ENCODE data around the gene RAG1.

Gene RAG1

DNA sequence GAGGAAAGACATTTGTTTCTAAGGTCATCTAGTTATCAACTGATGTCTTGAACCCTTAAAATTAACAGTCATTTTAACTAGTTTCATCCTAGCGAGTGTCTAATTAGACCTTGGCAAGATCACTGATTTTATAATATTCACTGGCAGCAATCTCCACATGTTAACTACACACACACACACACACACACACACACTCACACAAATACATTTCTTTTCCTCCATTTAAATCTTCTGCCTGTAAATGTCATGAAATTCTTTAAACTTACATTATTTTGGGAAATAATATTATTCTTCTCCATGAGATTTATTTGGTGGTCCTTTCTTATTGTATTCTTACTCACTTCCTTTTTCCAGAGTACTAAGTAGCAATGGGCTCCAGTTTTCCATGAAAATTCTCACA, 23.6 kb downstream of the RAG1 start:
- no peak for DNase-seq

DNA sequence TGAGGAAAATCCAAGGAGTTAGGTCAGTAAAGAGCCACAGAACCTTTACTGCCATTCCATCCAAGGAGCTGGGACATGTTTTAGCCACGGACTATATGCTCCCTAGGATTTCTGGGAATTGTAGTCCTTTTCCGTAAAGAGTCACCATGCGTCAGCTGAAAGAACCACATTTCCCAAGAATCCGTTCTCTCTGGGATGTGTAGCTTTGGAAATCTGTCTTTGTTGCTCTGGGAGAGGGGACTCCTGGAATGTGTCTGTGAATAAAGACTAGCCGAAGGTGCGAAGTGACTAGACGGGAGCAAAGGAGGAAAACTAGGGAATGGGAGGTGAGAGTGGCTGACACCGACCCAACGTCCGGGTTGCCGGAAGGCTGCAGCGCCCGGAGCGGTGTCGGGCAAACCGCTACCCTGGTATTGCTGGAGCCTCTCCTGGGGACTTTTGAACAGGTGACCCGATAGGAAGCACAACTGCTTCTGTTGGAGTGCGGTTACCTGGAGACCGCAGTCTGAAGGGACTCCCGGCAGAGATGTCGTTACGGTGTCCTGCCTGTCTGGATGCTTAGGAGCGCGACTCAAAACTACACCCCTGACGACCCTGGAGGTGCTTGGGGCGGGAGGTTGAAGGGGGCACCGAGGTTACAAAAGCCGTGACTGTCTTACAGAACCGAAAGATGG, 26.6 kb downstream of the RAG1 start, which contains the start of gene IFTAP:
TSS of gene IFTAP (plus strand) at position 187 of the 674 bp plus-strand sequence. CDS start 15,602 bp downstream, outside the sequence.
- DNase-seq: peak; percentile 88

DNA sequence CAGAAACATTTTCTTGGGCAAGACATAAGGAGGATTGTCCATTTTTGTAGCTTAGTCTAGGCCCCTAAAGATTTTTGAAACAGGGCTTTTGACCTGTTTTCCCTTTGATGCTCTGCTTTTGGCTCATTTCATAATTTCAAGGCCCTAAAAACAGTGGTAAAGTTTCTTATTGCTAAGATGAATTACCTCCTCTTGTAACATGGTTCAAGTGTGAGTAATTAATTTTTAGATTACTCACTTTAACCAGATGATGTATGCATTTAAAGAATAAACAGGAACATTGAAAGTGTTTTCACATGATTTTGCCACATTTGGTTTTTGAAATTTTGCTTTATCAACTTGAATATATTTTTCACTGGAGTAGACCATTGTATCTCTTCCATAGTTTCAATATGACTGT, 29.1 kb downstream of the RAG1 start:
- no peak for DNase-seq

DNA sequence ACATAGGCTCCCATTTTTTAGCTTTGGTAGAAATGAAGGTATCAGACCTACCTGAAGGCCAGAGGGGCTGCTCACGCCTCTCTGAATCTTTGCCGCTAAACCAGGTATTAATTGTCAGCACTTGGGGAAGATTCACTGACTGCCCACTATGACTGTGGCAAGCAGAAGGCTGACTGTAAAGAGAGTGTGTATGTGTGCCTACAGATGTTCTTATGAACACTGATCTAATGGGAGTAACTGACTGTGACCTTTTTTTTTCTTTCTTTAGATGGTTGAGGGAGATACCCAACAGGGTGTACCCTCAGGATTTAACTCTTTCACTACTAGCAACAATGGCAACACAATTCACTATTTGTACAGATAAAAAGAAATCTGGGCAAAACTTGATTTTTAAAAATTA, 30.2 kb downstream of the RAG1 start, which contains the start of gene RAG2:
TSS of gene RAG2 (minus strand) at position 186 of the 400 bp plus-strand sequence. CDS start 4,068 bp downstream, outside the sequence.
- no peak for DNase-seq

DNA sequence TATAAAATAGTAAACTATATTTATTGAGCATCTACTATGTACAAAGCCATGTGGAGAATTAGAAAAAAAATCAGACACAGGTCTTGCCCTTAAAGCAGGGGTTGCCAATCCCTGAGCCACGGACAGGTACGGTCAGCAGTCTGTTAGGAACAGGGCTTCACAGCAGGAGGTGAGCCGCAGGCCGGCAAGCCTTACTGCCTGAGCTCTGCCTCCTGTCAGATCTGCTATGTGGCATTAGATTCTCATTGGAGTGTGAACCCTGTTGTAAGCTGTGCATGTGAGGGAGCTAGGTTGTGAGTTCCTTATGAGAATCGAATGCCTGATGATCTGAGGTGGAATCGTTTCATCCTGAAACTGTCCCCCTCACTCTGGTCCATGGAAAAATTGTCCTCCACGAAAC, 32.4 kb downstream of the RAG1 start:
- DNase-seq: no peak

DNA sequence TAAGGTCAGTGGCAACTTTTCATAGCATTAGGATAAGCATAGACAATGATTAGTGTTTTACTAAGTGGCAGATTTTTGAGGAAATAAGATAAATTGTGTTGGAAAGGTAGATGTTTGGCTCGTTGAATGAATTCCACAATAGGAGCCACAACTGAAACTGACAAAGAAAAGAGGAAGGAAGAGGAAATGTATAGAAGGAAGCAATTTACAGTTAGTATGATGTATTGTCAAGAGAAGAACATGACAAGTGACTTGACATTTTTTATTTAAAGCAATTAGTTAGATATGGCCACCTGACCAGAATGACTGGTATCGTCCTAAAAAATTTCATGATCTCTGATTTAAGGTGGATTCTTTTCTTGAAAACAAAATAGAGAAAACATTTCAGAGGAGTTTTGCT, 33.3 kb downstream of the RAG1 start:
- DNase-seq: no peak

DNA sequence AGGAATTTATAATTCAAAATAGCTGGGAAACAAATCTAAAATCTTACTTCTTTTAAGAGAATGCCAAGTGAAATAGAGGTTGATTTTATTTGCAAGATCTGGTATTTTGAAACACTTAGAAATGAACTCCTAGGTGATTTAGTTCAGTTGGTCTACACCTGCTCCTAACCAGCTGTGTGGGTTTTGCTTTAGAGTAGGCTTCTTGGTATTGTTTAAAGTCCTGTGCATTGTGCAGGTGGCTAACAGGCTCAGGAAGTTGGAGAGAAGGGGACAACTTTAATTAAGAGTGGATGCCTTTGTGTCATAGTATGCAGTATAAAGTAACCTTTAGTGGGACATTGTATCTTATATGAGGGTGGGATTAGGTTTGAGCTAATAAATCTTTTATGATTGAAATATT, 34.3 kb downstream of the RAG1 start:
- no peak for DNase-seq

DNA sequence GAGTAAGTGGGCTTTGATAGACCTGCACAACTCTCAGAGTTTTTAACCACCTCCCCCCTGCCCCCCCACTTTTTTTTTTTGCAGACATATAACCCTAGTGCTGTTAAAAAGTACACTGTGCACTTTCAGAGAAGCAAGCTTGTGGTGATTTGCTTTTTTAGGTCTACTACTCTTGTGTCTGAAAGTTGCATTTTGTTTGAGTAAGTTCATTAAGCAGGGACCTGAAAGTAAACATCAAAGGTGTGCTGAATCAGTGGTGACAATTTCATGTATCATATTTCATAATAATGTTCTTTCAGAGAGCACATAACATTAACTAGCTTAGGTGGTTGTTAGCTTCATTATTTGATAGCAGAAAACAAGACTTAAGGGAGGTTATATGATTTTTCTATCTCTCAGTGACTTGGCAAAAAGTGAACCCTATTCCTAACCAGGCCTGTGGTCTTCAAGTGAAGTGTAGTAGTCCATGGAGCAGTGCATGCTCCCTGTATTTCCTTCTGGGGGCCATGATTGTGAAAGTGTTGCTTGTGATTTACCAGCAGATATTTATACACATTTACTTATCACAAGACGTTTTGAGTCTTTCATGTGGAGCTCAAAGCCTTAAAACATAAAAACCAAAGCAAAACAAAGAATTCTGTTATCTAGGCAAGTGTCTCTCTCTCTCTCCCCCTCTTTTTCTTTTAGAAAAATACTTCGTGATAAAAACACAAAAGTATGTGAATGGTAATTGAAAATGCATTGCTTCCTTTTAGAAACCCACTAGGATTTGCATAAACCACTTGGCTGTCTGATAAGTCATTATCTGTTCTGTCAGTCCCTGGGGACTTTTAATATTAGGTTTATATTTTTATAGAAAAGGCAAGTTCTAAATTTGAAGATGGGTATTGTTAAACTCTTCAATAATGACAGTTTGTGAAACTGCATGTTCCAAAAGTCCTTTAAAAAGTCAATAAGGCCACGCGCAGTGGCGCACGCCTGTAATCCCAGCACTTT, 37.7 kb downstream of the RAG1 start:
- no peak for DNase-seq

DNA sequence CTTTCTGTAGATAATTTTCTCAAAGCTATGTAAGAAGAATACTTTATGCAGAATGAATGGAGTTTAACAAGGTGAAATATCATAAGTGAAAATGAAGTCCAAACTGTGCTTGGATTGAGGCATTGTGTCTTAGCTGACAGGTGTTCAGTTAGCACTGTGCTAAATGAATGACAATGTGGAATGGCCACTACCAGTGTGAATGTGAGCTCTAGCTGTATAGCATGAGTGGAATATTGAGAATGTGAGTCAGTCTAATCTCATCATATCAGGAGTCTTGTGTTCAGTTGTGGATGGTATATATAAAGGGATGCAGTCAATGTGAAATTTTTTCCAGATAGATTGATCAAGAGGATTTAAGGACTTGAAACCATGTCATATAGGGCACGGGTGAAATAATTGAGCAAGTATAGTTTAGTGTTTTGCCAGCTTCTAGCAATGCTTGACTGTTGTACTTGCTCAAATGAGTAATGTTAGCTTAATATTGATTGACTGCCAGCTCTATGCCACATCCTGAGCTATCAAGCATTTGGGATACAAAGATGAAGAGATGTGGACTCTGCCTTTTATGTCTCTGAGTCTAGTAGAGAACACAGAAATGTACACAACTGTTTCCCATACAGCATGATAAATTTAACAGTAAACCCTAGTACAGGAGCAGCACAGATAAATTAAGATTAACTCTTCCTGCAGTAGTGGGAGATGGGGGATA, 40.8 kb downstream of the RAG1 start:
- DNase-seq: no peak

DNA sequence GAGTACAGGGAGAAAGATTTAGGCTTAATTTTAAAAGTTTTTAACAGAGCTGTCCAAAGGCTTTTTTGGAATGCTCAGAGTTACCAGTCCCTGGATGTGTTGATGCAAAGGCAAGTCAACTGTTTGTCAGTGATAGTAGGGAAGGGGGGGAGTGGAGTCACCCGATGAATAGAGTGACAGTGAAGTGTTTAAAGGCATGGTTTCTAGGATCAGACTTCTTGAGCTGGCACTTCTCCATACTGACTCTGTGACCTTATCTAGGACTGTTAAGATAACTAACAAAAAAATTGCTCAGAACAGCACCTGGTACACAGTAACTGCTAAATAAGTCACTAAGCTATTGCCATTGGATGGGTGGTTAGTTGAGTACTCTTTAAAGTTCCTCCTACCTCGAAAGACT, 41.6 kb downstream of the RAG1 start:
- no peak for DNase-seq

DNA sequence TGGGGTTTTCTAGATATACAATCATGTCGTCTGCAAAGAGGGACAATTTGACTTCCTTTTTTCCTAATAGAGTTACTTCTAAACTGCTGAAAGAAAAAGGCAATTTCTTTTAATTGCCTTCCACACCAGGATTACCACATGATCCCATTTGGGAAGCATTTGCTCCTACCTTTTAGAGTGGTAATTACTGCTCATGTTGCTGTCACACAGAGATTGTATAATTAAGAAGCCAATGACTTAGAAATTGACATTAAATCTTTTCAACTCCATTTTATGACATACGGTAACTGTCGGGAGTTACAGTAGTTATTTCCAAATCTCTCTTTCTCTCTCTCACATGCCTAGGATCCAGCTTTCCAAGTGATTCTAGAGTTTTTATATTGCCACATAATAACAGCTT, 48.0 kb downstream of the RAG1 start:
- no peak for DNase-seq

DNA sequence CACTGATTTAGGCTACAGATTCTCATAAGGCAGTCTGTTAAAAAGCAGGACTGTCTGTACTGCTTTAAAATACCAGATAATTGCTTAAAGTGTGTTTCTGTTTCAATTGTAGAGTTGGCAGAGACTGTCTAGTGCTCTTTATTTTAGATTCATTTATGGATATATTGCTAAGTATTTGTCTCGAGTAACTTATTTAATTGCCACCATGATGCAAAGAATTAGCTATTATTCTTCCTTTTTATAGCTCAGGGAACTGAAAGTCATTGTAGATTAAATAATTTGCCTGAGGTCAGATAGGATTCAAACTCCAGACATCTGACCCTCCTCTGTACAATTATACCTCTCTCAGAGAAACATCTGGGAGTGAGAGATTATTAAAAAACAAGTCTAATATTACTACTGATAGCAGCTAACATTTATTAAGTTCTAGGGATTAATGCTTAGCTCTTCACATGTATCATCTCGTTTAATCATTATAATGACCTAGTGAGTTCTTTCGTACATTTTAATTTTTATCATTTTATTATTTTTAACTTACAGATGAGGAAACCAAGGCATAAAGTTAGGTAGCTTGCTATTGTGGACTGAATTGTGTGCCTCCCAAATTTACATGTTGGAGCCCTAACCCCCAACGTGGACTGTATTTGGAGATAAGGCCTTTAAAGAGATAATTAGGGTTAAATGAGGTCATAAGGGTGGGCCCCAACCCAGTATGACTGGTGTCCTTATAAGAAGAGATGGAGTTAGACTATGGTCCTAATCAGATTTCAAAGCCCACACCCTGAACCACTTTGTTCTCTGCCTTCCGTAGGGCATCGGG, 49.9 kb downstream of the RAG1 start:
- no peak for DNase-seq

DNA sequence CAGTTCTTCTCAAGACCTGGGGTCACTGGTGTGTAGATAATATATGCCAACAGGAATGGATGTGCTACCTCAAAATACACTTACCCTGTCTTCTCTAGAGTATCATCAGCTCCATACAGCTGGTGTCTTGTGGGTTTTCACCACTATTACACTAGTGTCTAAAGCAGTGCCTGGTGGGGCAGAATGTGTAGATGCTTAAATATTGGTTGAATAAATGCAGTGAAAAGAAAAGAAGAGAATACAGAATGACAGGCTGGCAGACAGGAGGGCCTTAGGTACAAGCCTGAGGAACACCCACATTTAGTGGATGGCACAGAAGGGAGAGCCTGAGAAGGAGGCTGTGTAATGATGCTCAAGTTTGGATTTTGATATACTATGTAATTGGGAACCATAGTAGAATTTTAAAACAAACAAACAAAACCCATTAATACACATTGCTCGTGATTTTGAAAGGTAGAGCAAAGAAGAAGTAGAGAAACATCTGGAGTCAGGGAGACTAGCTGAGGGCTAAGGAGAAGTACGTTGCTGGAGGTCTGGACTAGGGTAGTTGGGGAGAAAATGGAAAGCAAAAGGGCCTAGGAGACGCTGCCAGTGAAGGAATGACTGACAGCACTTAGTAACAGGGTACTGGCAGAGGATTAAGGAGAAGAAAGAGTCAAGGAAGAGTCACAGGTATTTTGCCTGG, 50.7 kb downstream of the RAG1 start:
- no peak for DNase-seq

DNA sequence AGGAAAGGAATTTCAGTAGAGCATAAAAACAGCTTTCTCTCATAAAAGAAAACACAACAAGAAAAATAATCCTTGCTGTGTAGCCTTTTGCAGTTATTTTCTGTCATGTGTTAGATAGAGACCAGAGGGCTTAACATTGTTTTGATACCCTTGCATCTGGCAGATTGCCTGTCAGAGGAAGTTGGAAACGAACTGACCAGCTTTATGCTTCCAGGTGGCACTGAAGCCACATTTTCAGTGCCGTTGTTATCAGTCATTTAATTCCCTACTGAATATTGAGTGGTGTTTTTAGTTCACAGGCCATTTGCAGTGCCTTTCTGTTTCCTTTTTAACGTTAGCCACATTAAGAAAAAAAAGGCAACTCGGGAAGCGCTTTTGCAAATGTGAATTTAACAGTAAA, 51.7 kb downstream of the RAG1 start:
- no peak for DNase-seq

DNA sequence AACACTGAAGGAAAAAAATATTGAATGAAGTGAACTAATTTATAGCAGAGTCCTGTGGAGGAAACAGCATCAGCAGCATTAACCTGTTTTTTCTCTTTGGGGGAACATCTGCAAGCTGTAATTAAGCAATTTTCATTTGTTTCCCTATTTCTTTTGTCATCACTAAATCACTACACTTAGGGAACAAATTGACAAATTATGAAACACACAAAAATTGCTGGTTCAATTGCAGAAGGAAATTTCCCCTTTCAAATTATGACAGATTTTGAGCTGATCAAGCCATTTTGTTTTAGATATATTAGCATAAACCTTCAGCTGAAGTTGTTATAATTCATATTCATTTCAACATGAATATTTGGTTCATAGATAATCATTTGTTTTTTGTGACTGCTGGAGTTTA, 52.4 kb downstream of the RAG1 start:
- DNase-seq: no peak

DNA sequence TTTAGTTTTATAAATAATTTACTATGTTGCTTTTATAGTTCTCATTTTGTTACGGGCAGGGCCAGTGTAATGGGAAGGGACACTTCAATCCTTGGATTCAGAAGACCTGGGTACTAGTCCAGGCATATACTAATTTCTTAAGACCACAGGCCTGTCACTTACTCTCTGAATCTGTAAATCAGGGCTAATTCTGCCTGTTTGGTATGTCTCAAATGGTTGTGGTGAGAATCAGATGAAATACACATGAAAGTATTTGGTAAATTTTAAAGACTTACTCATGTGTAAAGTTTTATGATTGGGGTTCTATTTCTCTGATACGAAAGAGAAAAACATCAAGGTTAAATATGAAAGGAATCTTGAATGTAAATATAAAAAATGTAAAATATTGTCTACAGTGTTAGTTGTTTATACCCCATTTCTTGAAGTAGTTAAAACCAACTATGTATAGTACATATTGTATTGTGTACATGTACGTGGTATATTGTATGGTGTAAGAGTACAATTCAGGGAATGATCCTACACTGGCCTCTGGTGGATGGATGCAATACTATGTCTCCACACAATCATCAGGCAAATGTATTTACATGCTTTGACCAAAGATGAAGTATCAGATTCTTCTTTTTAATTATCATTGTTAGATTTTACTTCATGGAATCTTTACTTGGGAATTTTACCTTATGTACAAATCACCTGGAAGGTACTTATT, 54.8 kb downstream of the RAG1 start:
- peak; percentile 12 for DNase-seq

DNA sequence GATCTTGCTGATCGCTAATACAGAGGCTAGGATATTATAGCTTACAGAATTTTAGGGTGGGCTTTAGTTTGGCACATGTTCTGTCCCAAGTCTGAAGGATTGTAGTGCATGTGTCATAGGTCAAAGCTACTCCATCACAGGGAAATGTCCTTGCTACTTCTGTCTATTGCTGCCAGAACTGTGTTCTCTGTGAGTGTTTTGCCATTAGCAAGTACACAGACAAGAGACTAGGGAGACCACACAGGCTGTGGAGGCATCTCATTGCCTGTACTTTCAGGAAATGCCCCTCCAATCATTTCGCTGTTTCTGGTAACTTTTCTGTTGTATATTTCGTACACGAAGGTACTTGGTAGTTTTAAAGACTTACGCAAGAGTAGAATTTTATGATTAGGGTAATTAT, 55.7 kb downstream of the RAG1 start:
- DNase-seq: no peak

DNA sequence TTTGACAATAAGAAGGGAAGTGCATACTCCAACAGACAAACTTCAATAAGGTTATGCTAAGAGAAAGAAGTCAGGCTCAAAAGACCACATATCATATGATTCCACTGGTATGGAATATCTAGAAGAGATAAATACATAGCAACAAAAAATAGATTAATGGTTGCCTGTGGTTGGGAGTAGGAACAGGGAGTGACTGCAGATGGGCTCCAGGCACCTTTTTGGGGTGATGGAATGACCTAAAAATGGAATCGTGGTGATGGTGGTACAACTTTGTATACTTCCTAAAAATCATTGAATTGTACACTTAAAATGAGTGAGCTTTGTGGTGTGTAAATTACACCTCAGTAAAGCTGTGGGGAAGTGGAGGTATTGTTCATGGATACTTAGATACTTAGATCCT, 59.2 kb downstream of the RAG1 start:
- no peak for DNase-seq

DNA sequence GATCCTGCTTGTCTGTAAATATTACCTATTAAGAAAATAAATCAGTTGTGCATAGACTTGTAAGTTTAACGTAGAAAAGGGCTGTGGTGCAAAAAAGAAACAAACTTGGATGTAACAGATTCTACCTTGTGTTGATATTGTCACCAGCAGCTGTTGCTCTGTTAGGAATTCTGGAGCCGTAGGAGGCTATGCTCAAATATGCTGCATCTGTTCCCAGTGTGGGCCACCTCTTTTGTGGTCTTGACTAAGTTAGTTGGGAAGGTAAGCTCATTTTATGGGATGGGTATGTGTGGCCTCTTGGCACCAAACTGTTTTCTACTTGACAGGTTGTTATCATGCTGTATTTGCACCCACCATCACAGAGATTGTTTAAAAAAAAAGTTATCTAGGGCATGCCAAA, 59.7 kb downstream of the RAG1 start:
- DNase-seq: no peak

DNA sequence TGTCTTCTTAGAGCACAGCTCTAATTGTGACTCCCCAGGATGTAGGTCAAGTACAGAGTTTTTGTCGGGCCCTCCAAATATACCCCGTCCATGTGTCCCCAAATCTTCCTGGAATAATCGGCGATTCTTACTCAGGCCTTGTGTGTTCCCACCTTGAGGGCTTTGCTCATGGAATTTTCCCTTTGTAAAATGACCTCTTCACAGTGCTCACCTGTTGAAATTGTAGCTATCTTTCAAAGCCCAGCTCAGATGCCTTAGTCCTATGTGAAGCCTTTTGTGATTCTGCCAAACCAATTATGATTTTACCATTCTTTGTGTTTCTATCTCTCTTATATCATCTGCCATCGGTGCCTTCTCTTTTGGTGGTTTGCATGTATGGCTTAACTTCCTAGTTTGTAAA, 60.3 kb downstream of the RAG1 start:
- DNase-seq: no peak

DNA sequence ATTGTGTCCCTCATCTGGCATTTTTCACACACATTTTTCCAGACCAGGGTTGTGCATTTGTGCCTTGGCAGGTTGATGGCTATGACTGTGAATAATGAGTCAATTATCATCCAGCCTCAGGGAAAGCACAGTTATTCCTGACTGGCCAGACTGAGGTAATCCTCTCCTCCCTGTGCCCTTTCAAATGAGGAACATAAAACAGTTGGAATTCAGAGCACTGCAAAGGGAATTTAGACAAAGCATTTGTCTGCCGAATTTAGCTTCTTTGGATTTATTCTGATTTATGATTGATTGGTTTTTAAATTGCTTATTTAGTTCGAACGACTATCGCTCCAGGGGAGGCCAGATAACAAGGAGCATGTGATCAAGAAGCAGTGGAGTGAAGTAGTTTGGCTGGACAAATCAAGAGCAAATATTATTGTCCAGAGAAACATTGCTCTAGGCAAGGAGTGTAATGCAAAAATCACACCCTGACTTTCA, 61.0 kb downstream of the RAG1 start:
- no peak for DNase-seq
